Body of pancreas (tissue), 4 donors: ENCODE results near the gene CCDC148. TPM values are rescaled to one million over a fixed set of nuclear protein-coding genes. Genes with fewer than 3 reads are reported as not detected.

Experiments used
- ATAC-seq: fragments of 150-250 bp; one replicate; pipeline ENCODE4 v1.9.1; 2016
- DNase-seq, 4 donors: peaks; one replicate each; pipeline ENCODE4 v3.0.0-alpha.2; 2019
- H3K27ac ChIP-seq, 4 donors: fragments of 200-600 bp; sonication (generic); 1 replicate in 3 of 4; 2 replicates in 1 of 4; pipeline versions ENCODE4 v1.5.1 to v1.6.1; 2016 to 2019; ENCODE audit warnings: mild to moderate bottlenecking in 1 of 4, mixed read lengths in 1 of 4, moderate library complexity in 1 of 4
- H3K27me3 ChIP-seq, 2 donors: fragments of 200-600 bp; sonication (generic); one replicate each; pipeline ENCODE4 v1.6.0; 2016; ENCODE audit warnings: mild to moderate bottlenecking in 1 of 2
- H3K36me3 ChIP-seq, 2 donors: fragments of 200-600 bp; sonication (generic); replicated peaks in 1 of 2; 2 replicates each; pipeline ENCODE4 v1.5.1; 2016; ENCODE audit warnings: low read depth in 2 of 2; ENCODE audit not compliant: insufficient read depth in 1 of 2
- H3K4me1 ChIP-seq: fragments of 200-600 bp; sonication (generic); one replicate; pipeline ENCODE4 v1.6.0; 2016
- H3K4me3 ChIP-seq, 2 donors: fragments of 200-600 bp; sonication (generic); 1 replicate in 1 of 2; 2 replicates in 1 of 2; pipeline ENCODE4 v1.5.1; 2016 to 2019
- H3K9me3 ChIP-seq, 3 donors: fragments of 200-600 bp; sonication (generic); 1 replicate in 2 of 3; 2 replicates in 1 of 3; pipeline ENCODE4 v1.5.1; 2016
- POLR2A ChIP-seq, 3 donors: fragments of 450-650 bp; IDR thresholded peaks; one replicate each; pipeline ENCODE4 v1.6.1; 2016; ENCODE audit warnings: antibody characterized with exemption in 3 of 3, mild to moderate bottlenecking in 2 of 3
- WGBS, 2 donors: methylation state at CpG; one replicate each; pipeline ENCODE4 v1.1.5; 2017; 5-methylcytosine and 5-hydroxymethylcytosine counted together
- intact Hi-C: fragments of 100-400 bp; cut with DNase I; formaldehyde crosslinking; loops from one replicate; pipeline ENCODE4 v1.15.1; 2023
- total RNA-seq, 2 donors: library from RNA; depleted of rRNA; stranded (reverse); fragments of >200 nt; gene quantifications; one replicate each; pipeline ENCODE4 v1.1.0, GENCODE V29; 2016
- TF ChIP-seq, protein P1 (sequence below), 7 experiments: fragments of 450-650 bp in 4 of 7; fragments of 200-600 bp in 3 of 7; sonication (generic) in 3 of 7; IDR thresholded peaks; one replicate each; pipeline ENCODE4 v1.5.1; 2016 to 2019; ENCODE audit warnings: antibody characterized with exemption in 7 of 7

CCDC148 gene
- total RNA-seq, 2 donors from 2014 or later = 0.66 to 0.78 TPM

DNA sequence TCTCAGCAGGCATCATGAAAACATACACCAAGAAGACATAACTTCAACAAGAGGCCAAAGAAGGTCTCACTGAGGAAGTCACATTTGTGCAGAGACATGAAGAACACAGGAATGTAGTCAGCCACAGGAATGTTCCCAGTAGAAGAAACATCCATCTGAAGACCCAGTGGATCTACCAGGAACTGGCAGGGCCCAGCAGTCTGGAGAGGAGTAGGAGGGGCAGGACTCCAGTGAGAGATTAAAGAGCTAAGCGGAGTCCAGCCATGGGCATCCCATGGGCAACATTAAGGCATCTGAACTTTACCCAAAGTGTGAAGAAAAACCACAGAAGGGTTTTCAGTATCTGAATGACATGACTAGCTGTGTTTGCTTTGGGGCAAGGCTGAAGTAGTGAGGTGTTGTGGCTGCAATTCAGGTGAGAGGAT is 251.8 kb downstream of the CCDC148 start:
- ATAC-seq (no peak), DNase-seq (no peak)
- intact Hi-C loops = no loop called here
- Histone ChIP-seq H3K36me3 (no peaks in the 10 kb centered on the region), H3K4me1 (no peaks in the 10 kb centered on the region), H3K27me3 (no peaks in the 10 kb centered on the region), H3K9me3 (no peaks in the 10 kb centered on the region), H3K4me3 (no peak overlapping the region), H3K27ac (no peak overlapping the region)
- 93 to 96% methylated on average over 1 of the region's 1 CpG for WGBS, 2 donors
- no peak for TF ChIP-seq POLR2A (IDR thresholded peaks at IDR 0.05)
- TF ChIP-seq, protein P1, sequence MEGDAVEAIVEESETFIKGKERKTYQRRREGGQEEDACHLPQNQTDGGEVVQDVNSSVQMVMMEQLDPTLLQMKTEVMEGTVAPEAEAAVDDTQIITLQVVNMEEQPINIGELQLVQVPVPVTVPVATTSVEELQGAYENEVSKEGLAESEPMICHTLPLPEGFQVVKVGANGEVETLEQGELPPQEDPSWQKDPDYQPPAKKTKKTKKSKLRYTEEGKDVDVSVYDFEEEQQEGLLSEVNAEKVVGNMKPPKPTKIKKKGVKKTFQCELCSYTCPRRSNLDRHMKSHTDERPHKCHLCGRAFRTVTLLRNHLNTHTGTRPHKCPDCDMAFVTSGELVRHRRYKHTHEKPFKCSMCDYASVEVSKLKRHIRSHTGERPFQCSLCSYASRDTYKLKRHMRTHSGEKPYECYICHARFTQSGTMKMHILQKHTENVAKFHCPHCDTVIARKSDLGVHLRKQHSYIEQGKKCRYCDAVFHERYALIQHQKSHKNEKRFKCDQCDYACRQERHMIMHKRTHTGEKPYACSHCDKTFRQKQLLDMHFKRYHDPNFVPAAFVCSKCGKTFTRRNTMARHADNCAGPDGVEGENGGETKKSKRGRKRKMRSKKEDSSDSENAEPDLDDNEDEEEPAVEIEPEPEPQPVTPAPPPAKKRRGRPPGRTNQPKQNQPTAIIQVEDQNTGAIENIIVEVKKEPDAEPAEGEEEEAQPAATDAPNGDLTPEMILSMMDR (IDR thresholded peaks at IDR 0.05) = no peak

DNA sequence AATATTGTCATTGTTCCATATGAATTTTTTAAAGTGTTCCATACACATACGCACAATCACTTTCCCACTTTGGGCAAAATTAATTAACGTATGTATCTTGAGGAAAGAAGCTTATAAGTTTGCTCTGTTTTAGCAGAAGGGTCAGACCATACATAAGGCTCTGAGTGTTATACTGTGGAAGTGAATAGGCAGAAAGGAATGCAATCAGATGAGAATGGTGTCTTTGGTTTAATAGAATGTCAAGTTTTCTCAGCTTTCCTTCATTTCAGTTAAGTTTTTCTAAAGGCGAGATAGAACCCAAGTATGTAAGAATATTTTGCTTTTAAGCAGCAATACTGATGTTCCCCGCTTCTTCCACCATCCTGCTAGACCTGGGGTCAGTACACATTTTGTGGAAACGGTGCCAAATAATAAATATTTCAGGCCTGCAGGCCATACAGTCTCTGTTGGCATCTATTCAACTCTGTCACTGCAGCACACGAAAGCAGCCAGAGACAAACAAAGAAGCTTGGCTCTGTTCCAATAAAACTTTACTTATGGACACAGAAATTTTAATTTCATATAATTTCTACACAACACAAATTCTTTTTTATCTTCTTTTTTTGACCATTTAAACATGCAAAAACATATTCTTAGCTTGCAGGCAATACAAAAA is 254.3 kb downstream of the CCDC148 start:
- H3K36me3 ChIP-seq = no peaks in the 10 kb centered on the region
- DNase-seq = no peak

DNA sequence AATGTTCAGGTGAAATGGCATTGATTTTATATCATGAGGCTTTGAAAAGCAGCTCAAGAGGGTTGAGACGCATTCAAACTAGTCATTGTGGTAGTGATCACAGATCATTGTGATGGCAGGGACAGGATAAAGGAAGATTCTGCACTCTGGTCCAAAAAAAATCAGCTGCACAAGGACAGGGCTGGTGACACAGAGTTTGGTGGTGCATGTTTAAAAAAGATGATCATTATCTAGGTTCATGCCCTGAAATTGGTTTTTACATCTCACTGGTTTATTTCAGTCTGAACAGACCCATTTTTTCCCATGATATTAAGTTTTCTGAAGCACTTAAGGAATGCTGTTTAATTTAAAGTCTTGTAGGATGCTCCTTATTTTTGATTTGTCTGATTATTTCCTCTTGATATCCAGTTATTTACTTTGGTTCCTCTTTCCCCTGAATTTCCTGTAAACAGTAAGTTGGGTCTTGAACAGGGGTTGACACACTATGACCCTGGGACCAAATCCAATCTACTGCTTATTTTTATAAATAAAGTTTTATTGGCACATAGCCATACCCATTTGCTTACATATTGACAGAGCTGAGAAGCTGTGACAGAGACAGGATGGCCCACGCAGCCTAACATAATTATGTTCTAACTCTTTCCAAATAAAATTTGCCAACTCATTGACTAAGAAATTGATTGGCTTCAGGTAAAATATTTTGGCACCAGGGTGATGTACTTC is 256.5 kb downstream of the CCDC148 start:
- ATAC-seq = no peak
- Histone ChIP-seq H3K4me1 (no peaks in the 10 kb centered on the region), H3K9me3 (no peaks in the 10 kb centered on the region), H3K27me3 (no peaks in the 10 kb centered on the region), H3K4me3 (no peak overlapping the region), H3K27ac (no peak overlapping the region), H3K36me3 (no peaks in the 10 kb centered on the region)
- no peak for DNase-seq
- intact Hi-C loops = no loop called here
- no peak for TF ChIP-seq POLR2A (IDR thresholded peaks at IDR 0.05)
- 81 to 82% methylated on average over 2 of the region's 2 CpGs for WGBS, 2 donors

More for the DNA sequence above, 254.3 kb downstream of the CCDC148 start:
- H3K27me3 ChIP-seq = no peaks in the 10 kb centered on the region
- H3K4me3 ChIP-seq = no peak overlapping the region
- ATAC-seq = no peak
- no peak for TF ChIP-seq POLR2A (IDR thresholded peaks at IDR 0.05)
- TF ChIP-seq, protein P1 (IDR thresholded peaks at IDR 0.05) = no peak
- intact Hi-C loops = no loop called here
- no peaks in the 10 kb centered on the region for H3K9me3 ChIP-seq
- no peak overlapping the region for H3K27ac ChIP-seq
- 60 to 61% methylated on average over 6 of the region's 6 CpGs for WGBS, 2 donors
- H3K4me1 ChIP-seq = no peaks in the 10 kb centered on the region

DNA sequence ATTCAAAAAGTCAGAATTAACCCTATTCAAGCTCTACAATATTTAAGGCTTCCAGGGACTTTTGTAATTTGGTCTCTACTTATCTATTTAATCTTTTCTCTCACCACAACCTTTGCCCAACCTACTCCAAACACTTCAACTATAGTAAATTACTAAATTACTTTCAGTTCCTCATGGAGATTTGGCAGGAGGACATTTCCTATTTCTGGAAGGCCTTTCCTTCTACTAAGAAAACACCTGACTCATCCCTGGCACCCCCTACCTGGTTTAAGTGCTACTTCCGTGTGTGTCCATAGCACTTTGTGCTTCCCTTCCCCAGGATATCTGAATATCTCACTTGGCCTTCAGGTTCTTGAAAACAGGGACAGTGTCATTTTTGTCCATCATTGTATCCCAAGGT is 258.6 kb downstream of the CCDC148 start:
- Histone ChIP-seq H3K9me3 (no peaks in the 10 kb centered on the region), H3K4me1 (no peaks in the 10 kb centered on the region), H3K27me3 (no peaks in the 10 kb centered on the region), H3K27ac (no peak overlapping the region), H3K36me3 (no peaks in the 10 kb centered on the region), H3K4me3 (no peak overlapping the region)
- intact Hi-C loops = no loop called here
- DNase-seq (no peak), ATAC-seq (peak; percentile 18)
- TF ChIP-seq POLR2A (IDR thresholded peaks at IDR 0.05) = no peak
- TF ChIP-seq, protein P1 (IDR thresholded peaks at IDR 0.05) = no peak
- 63 to 76% methylated on average over 1 of the region's 1 CpG for WGBS, 2 donors

DNA sequence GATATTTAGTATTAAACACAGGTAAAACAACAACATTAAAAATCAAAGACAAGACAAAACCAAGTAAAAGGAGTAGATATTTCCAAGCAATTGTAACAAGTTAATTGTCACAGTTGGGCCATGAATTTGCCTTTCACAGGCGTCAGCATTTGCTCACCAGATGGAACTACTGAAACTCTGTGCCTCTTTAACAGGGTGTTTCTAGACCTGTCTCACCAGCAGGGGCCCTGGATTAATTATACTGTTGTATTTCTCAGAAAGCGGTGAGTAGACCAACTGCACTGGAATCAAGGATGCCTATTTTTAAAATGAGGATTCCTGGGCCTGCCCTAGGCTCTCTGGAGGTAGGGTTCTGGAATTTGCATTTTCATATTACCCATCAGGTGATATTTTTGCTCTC is 262.3 kb downstream of the CCDC148 start:
- Histone ChIP-seq H3K27ac (no peak overlapping the region), H3K4me1 (no peaks in the 10 kb centered on the region), H3K9me3 (no peaks in the 10 kb centered on the region), H3K36me3 (no peaks in the 10 kb centered on the region), H3K4me3 (no peak overlapping the region), H3K27me3 (no peaks in the 10 kb centered on the region)
- intact Hi-C loops = no loop called here
- ATAC-seq = no peak
- no peak for DNase-seq
- WGBS, 2 donors = 89 to 93% methylated on average over 2 of the region's 2 CpGs
- TF ChIP-seq, protein P1 (IDR thresholded peaks at IDR 0.05) = no peak
- no peak for TF ChIP-seq POLR2A (IDR thresholded peaks at IDR 0.05)
